GM20000 (cell line): ENCODE data around the gene NBPF1.
"Not testable (repeated sequence)": the region's sequence is repeated elsewhere in the genome, so short reads cannot be mapped to it uniquely, and the experiment has no call there.

Experiments used
- DNase-seq: peaks from one replicate; pipeline ENCODE4 v3.0.0; 2012; ENCODE audit warnings: low spot score

NBPF1 gene

DNA sequence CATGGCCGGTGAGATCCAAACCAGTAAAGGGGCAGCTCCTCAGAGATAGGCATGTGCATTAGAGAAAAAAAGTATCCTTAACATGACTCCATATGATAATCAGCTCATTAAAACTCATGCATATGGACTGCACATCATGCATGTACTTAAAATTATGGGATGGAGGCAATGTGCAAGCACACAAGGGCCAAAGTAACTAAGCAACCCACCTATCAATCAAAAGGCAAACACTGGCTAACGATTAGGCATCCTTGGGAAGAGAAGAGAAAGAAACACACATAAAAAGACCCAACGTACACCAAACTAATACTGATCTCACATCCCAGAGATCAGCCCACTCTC is 94.5 kb downstream of the NBPF1 start:
- DNase-seq = not testable (repeated sequence)

DNA sequence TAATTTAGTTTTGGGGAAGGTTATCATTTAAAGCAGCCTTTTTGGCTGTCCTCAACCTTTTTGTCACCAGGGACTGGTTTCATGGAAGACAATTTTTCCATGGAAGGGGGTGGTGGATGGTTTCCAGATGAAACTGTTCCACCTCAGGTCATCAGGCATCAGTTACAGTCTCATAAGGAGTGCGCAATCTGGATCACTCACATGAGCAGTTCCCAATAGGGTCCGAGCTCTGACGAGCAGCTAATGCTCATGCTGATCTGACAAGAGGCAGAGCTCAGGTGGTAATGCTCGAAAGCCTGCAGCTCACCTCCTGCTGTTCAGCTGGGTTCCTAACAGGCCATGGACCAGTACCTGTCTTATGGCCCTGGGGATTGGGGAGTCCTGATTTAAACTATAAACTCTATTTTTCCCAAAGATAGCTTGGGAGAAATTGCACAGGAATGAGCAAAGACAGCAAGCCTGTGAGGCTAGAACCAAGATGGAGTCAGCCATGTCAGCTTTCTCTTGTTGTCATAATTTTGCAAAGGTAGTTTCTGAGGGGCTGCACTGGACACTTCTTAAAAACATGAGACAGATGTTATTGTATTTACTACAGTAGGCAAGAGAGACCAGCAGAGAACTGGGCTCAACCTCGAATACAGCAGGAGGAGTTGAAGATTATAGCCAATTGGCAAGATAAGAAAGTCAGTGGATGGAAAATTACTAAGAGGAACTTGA is 96.5 kb downstream of the NBPF1 start:
- DNase-seq = not testable (repeated sequence)

- DNase-seq = not testable (repeated sequence)
Observed at GRCh38 chr1:16514107-16515055, 99.0 kb downstream of the NBPF1 start, which contains the start of gene RNU1-1. TSS of gene RNU1-1 (minus strand) at chr1:16514285.

GRCh38 chr1:16513412-16514106 is 99.8 kb downstream of the NBPF1 start:
- peak; percentile 64 for DNase-seq

DNA sequence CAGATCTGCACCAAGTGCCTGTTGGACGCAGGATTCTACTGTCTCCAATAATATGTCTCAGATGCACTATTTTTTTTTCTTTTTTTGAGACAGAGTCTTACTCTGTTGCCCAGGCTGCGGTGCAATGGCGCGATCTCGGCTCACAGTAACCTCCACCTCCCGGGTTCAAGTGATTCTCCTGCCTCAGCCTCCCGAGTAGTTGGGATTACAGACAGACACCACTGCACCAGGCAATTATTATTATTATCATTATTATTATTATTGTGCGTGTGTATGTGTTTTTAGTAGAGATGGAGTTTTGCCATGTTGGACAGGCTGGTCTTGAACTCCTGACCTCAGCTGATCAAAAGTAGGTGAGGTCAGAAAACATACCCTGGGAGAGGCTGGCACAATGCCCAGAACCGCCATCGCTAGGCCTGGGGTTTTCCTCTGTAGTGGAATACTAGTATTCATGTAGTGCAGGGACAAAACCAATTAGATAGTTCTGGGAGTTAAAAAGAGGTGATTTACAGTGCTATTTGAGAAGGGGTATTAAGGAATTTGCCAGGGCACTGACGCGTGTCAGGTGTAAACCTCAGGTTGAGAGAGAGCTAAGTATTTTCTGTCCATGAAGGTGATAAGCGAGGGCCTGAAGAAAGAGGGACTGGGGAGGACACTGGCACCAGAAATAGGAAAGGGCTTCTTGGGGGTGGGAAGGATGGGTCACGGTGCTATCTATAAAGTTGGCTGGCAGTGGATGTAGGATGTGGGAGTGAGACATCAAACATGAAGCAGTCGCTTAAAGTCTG is 100.5 kb downstream of the NBPF1 start:
- DNase-seq = not testable (repeated sequence)
